Measurements from ENCODE around the gene FSCN2. TPM values are rescaled to one million over a fixed set of nuclear protein-coding genes. Genes with fewer than 3 reads are reported as not detected.

FSCN2 gene, protein sequence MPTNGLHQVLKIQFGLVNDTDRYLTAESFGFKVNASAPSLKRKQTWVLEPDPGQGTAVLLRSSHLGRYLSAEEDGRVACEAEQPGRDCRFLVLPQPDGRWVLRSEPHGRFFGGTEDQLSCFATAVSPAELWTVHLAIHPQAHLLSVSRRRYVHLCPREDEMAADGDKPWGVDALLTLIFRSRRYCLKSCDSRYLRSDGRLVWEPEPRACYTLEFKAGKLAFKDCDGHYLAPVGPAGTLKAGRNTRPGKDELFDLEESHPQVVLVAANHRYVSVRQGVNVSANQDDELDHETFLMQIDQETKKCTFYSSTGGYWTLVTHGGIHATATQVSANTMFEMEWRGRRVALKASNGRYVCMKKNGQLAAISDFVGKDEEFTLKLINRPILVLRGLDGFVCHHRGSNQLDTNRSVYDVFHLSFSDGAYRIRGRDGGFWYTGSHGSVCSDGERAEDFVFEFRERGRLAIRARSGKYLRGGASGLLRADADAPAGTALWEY
- total RNA-seq (2014; rRNA removed; shearing (Covaris generic)) (1.3 and 1.6 TPM in 2 replicates), total RNA-seq (2022) (4.3 and 6.7 TPM in 2 replicates), Bru-seq, nascent RNA (percentile 39 among the genes with signal in this experiment), BruChase-seq, experiment 1, labeled RNA remaining after a 6-hour chase (percentile 35 among the genes with signal in this experiment), BruChase-seq, experiment 2, labeled RNA remaining after a 2-hour chase (percentile 37 among the genes with signal in this experiment)
- long read RNA-seq, partial matches to known transcripts: 0 of 11 reads
- long read RNA-seq, other reads (novel, unspliced or antisense): 11 of 11 reads

DNA sequence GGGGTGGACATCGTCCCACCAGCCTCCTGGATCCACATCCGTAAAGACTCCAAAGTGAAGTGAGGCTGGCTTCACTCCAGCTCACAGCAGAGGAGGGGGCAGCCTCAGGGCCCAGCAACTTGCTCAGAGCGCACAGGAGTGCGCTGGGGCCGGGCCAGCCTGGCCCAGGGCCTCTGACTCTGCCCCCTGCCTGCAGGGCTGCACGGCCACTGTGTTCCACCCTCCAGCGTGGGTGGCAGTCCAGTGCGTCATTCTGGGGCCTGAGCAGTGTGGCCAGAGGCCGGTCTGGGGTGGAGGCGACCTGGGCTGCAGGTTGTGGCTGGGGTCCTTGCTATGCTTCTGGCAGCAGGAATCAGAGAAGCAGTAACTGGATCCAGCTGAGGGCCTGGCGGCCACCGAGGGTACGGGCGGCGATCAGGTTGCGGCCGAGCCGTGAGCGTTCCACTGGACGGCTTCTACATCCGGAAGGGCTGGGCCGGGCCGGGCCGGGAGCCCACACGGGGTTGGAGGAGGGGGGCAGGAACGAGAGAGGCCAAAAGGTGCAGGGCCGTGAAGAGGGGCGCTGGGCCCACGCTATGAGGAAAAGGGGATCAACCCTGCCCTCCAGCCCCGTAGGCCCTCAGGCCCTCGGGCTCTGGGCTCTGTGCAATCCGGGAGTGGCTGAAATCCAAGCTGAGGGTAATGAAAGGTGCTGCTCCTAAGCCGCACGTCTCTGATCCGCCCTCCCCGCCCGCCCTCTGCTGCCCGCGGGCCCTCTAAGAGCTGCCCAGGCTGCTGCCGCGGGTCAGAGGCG lies at the start of gene FSCN2:
Gene FSCN2, plus strand, starts transcription at position 787 of the 793 bp plus-strand sequence. CDS start 155 bp downstream, outside the sequence.
- H3K4me1 ChIP-seq (ENCODE audit: insufficient read depth, low read length, poor library complexity, severe bottlenecking): no peaks in the 10 kb centered on the region
- DNase-seq (ENCODE audit: low spot score): no peak
- TF ChIP-seq, protein P1, sequence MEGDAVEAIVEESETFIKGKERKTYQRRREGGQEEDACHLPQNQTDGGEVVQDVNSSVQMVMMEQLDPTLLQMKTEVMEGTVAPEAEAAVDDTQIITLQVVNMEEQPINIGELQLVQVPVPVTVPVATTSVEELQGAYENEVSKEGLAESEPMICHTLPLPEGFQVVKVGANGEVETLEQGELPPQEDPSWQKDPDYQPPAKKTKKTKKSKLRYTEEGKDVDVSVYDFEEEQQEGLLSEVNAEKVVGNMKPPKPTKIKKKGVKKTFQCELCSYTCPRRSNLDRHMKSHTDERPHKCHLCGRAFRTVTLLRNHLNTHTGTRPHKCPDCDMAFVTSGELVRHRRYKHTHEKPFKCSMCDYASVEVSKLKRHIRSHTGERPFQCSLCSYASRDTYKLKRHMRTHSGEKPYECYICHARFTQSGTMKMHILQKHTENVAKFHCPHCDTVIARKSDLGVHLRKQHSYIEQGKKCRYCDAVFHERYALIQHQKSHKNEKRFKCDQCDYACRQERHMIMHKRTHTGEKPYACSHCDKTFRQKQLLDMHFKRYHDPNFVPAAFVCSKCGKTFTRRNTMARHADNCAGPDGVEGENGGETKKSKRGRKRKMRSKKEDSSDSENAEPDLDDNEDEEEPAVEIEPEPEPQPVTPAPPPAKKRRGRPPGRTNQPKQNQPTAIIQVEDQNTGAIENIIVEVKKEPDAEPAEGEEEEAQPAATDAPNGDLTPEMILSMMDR (conservative IDR thresholded peaks at IDR 0.05; ENCODE audit: low read length): no peak
- no peak for TF ChIP-seq EZH2phosphoT487 (IDR thresholded peaks at IDR 0.05; ENCODE audit: borderline replicate concordance, low read depth, low read length)
- no peak within 1 kb of the TSS for H3K27ac ChIP-seq (ENCODE audit: low read depth, low read length, poor library complexity, severe bottlenecking)
- H4K20me1 ChIP-seq (ENCODE audit: insufficient read depth, low read length): no peaks in the 10 kb centered on the region
- H3K9me2 ChIP-seq (ENCODE audit: insufficient read depth, low read length): no peaks in the 10 kb centered on the region
- no TSS peak for BruUV-seq (replicated peaks)
- intact Hi-C loops (cut with micrococcal nuclease; ENCODE audit: unreplicated experiment): no loop called here
- H2AFZ ChIP-seq (ENCODE audit: low read length): no peak within 1 kb of the TSS
- no peaks in the 10 kb centered on the region for H3K79me2 ChIP-seq (ENCODE audit: insufficient read depth, low read depth, low read length)
- ChIA-PET POLR2A (no interaction called here), CTCF (ENCODE audit: unreplicated experiment) (no interaction called here)
- no peaks in the 10 kb centered on the region for H3K36me3 ChIP-seq (ENCODE audit: insufficient read depth, low read length)
- no peaks in the 10 kb centered on the region for H3K9me3 ChIP-seq (ENCODE audit: low read length)
- H3K4me2 ChIP-seq (ENCODE audit: low read length): no peak within 1 kb of the TSS
- no peak within 1 kb of the TSS for H3K4me3 ChIP-seq (ENCODE audit: low read depth, low read length, poor library complexity, severe bottlenecking)

DNA sequence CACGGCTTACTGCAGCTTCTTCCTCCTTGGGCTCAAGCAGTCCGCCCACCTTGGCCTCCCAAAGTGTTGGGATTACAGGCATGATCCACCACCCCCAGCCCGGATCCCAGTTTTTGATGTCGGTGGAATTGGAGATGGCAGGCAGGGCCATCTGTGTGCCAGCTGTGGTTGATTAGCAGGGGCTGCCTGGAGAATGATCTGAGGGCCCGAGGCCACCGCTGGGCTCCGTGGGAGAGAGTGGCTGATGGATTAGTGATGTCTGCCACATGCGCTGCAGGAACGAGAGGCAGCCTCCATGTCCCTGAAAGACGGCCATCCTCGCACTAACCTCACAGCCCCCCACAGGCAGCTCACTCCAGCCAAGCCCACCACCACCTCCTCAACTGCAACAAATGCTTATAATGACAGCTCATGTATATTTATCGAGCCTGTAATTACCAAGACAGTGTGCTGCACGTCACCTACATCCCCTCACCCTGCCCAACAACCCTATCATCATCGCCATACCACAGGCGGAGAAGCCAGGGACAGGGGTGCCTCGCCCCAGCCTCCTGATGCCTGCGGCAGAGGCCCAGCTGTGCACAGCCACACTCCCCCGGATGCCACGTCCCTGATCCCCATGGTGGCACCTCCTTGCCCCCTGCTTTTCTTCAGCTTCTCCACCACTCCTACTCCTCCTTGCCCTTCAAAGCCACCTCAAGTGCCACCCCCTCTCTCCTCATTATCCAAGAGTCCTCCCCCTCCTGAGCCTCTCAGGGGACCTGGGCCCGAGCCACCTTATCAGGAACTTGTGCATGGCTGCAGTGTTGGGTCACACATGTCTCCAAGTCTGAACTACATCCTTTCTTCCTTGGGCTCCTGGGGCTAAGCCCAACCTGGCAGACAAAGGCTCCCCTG lies 48.8 kb upstream of the FSCN2 start:
- no peaks in the 10 kb centered on the region for H4K20me1 ChIP-seq (ENCODE audit: insufficient read depth, low read length)
- no peak overlapping the region for H2AFZ ChIP-seq (ENCODE audit: low read length)
- H3K79me2 ChIP-seq (ENCODE audit: insufficient read depth, low read depth, low read length): no peaks in the 10 kb centered on the region
- intact Hi-C loops (cut with micrococcal nuclease; ENCODE audit: unreplicated experiment): loop anchor here (5.0 kb wide), 1 partner anchor 337 kb away; no protein-coding TSS in a partner anchor
- H3K4me3 ChIP-seq (ENCODE audit: low read depth, low read length, poor library complexity, severe bottlenecking): no peak overlapping the region
- no peaks in the 10 kb centered on the region for H3K9me2 ChIP-seq (ENCODE audit: insufficient read depth, low read length)
- BruUV-seq (replicated peaks): no TSS peak
- peaks cover 18% of the 10 kb centered on the region for H3K4me1 ChIP-seq (ENCODE audit: insufficient read depth, low read length, poor library complexity, severe bottlenecking)
- ChIA-PET CTCF (ENCODE audit: unreplicated experiment) (no interaction called here), POLR2A (interaction anchor here (0.7 kb wide), 1 partner anchor 53 kb away, joined by 4 read pairs; no protein-coding TSS in a partner anchor)
- H3K27ac ChIP-seq (ENCODE audit: low read depth, low read length, poor library complexity, severe bottlenecking): no peak overlapping the region
- TF ChIP-seq, protein P1 (conservative IDR thresholded peaks at IDR 0.05; ENCODE audit: low read length): no peak
- TF ChIP-seq EZH2phosphoT487 (IDR thresholded peaks at IDR 0.05; ENCODE audit: borderline replicate concordance, low read depth, low read length): no peak
- no peak overlapping the region for H3K4me2 ChIP-seq (ENCODE audit: low read length)
- no peak for DNase-seq (ENCODE audit: low spot score)
- H3K9me3 ChIP-seq (ENCODE audit: low read length): no peaks in the 10 kb centered on the region
- no peaks in the 10 kb centered on the region for H3K36me3 ChIP-seq (ENCODE audit: insufficient read depth, low read length)

Measured in OCI-LY7 (cell line).